HG03039 (cell line): ENCODE results near the gene MRC2.
"Not testable (repeated sequence)": the region's sequence is repeated elsewhere in the genome, so short reads cannot be mapped to it uniquely, and the experiment has no call there.

ENCODE experiments used
- ATAC-seq: cut with Tn5 transposase; IDR thresholded peaks from one replicate; pipeline ENCODE4 v1.9.1; 2021; ENCODE audit warnings: mild to moderate bottlenecking, moderate library complexity; ENCODE audit not compliant: unreplicated experiment

Gene MRC2, protein sequence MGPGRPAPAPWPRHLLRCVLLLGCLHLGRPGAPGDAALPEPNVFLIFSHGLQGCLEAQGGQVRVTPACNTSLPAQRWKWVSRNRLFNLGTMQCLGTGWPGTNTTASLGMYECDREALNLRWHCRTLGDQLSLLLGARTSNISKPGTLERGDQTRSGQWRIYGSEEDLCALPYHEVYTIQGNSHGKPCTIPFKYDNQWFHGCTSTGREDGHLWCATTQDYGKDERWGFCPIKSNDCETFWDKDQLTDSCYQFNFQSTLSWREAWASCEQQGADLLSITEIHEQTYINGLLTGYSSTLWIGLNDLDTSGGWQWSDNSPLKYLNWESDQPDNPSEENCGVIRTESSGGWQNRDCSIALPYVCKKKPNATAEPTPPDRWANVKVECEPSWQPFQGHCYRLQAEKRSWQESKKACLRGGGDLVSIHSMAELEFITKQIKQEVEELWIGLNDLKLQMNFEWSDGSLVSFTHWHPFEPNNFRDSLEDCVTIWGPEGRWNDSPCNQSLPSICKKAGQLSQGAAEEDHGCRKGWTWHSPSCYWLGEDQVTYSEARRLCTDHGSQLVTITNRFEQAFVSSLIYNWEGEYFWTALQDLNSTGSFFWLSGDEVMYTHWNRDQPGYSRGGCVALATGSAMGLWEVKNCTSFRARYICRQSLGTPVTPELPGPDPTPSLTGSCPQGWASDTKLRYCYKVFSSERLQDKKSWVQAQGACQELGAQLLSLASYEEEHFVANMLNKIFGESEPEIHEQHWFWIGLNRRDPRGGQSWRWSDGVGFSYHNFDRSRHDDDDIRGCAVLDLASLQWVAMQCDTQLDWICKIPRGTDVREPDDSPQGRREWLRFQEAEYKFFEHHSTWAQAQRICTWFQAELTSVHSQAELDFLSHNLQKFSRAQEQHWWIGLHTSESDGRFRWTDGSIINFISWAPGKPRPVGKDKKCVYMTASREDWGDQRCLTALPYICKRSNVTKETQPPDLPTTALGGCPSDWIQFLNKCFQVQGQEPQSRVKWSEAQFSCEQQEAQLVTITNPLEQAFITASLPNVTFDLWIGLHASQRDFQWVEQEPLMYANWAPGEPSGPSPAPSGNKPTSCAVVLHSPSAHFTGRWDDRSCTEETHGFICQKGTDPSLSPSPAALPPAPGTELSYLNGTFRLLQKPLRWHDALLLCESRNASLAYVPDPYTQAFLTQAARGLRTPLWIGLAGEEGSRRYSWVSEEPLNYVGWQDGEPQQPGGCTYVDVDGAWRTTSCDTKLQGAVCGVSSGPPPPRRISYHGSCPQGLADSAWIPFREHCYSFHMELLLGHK (N-terminal part only)

DNA sequence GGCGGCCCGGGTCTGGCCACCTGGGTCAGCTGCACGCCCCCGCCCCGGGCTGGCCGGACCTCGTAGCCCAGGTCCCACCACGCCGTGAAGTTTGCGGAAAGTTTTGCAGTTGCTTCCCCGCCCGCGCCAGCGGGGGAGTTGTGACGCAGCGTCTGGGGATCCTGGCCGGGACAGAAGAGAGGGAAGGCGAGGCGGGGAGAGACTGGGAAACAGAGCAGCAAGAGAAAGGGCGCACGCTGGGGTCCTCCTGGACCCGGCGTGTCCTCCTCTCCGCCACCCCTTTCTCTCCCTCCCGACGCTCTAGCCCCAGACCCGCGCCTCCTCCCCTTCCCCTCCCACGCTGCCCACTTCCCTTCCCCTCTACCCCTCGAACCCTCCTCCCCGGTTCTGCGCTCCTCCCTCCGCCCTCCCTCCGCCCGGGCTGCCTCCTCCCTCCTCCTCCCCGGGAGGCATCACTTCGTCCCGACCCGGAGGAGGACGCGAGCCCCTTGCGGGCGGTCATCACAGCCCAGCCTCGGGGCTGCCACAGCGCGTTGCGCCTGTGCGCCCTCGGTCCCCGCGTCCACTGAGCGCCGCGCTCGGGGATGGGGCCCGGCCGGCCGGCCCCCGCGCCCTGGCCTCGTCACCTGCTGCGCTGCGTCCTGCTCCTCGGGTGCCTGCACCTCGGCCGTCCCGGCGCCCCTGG lies at the start of gene MRC2:
TSS of gene MRC2 (plus strand) at position 452 of the 685 bp plus-strand sequence. CDS start at position 585, 133 bp downstream.
- no peak for ATAC-seq

DNA sequence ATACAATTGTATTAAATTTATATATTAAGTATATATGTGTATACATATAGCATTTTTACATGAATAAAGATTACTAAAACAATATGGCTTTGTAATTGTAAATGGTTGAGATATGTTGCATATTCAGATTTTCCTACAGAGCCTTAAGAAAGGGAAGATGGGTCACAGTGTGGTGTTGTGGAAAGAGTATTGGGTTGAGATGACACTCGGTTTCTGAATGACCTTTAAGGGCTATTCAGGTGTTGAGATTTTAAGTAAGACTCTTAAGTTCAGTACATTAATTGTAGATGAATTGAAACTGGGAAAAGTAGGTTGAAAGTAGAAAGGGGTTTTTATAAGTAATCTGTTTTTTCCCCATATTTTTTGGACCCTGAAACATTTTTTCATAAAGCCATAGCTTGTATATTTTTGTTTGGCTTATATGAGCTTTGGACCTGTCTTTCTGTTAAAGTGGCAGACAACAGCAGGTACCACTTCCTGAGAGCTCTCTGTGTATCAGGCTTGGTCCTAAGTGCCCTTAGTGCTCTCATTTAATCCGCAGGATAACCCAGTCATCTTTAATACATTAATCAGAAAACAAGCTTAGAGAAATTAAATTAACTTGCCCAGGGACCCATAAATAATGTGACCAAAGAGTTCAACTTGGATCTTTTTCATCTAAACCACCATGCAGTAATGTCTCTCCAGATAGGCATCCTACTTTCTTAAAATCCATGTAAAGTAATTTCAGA lies 48.5 kb upstream of the MRC2 start:
- ATAC-seq, result no peak

GRCh38 chr17:62580947-62581346 lies 46.5 kb upstream of the MRC2 start:
- no peak for ATAC-seq

GRCh38 chr17:62581764-62582163 lies 45.7 kb upstream of the MRC2 start:
- no peak for ATAC-seq

GRCh38 chr17:62587554-62587953 lies 39.9 kb upstream of the MRC2 start:
- no peak for ATAC-seq

DNA sequence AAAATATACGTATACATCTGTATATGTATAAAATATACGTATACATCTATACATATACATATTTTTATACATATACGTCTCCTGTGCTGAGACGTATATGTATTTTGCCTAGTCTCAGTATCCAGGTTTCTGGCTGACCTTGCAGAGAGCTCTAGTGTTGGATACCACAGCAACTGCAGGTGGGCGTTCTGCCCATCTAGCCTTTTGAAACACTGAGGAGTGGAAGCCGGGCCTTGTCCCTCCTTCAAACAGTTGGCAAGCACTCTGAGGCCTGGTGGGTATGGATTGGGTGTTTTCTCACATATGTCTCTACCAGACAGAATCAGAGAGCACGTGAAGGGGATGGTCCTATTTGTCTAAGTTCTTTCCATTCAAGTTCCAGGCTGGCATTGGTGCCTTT lies 39.4 kb upstream of the MRC2 start:
- ATAC-seq, result no peak

- ATAC-seq, result no peak
Observed at GRCh38 chr17:62591333-62591732, 36.1 kb upstream of the MRC2 start.

DNA sequence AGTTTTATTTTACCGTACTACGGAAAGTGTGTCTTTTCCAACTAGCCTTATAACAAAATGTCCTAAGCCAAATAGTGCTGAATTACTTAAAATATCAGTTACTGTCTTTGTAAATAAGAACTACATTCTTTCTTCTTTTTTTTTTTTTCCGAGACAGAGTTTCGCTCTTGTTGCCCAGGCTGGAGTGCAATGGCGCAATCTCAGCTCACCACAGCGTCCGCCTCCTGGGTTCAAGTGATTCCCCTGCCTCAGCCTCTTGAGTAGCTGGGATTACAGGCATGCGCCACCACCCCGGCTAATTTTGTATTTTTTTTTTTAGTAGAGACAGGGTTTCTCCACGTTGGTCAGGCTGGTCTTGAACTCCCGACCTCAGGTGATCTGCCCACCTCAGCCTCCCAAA lies 35.6 kb upstream of the MRC2 start:
- ATAC-seq, result not testable (repeated sequence)

GRCh38 chr17:62592341-62593099 lies 35.0 kb upstream of the MRC2 start:
- no peak for ATAC-seq

- ATAC-seq, result no peak
Observed at GRCh38 chr17:62595484-62595883, 32.0 kb upstream of the MRC2 start.

DNA sequence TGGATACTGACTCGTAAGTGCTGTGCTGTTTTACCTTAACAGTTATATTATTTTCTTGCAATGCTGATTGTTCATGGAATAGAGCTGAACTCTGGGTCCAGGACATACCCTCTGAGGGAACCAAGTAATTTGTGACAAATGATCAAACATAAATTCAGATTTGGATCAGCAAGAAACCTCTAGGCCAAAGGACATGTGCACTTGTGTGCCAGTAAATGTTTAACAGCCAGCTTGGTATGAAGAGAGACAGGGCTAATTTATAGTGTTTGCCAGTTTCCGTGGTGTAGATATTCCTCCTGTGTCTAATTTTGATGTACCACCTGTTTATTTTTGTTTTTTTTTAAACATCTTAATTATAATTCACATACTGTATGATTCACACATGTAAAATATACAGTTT lies 30.8 kb upstream of the MRC2 start:
- ATAC-seq, result no peak

DNA sequence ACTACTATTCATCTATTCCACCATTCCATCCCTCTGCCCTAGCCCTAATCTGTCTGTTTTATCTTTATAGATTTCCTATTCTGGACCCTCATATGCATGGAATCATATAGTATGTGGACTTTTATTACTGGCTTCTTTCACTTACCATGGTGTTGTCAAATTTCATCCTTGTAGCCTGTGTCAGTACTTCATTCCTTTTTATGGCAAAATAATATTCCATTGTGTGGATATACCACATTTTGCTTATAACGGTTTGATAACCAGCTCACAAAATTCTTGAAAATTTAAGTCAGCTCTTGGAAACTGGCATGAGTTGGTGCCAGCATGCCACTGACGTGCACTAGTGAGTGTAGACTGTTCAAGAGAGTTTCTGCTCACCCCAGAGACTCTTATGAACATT lies 30.3 kb upstream of the MRC2 start:
- no peak for ATAC-seq

DNA sequence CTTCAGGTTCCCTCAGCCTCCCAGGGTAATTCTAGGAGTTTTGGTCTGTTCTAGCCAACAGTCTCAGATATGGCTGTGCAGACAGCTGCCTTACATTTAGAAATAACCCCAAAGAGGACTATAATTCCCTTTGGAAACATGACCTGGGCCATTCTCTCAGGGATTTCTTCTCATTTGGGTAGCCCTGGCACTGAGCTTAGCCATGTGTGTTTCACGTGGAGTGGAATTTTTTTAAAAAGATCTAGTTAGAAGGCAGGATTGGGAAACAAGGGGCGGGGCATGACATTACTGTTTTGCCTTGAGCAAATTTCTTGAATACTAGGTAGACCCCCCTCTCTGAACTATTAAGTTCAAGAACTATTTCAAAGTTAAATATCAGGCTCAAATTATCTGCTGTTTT lies 29.6 kb upstream of the MRC2 start:
- no peak for ATAC-seq

DNA sequence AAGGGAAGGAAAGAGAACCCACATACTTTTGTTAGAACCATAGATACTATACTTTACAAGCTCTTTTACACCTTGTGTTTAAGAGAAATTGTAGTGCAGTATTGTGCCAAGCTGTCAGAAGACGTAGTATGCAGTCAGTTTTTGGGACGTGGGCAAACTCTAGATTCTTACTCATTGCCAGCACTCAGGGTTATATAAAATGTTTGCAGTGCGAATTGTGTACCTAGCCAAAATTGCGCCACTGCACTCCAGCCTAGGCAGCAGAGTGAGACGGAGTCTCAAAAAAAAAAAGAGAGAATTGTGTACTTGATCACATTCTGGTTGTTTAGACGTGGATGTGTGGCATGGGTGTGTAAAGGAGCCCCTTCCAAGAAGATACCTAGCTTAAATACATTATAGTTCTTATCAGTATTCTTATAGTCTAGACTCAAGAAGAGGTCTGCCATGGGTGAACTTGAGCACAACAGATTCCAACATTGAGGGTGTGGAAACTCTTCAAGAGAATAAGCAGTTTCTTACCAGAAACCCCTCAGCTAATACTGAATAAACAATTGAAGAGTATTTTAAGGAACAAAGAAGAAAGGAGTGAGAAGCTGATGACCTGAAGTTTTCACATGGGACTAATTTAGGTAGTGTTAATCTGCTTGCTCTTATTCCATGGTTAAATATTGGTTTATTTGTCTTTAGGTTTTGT lies 27.4 kb upstream of the MRC2 start:
- ATAC-seq, result no peak

- ATAC-seq, result no peak
Observed at GRCh38 chr17:62600805-62601204, 26.7 kb upstream of the MRC2 start.

DNA sequence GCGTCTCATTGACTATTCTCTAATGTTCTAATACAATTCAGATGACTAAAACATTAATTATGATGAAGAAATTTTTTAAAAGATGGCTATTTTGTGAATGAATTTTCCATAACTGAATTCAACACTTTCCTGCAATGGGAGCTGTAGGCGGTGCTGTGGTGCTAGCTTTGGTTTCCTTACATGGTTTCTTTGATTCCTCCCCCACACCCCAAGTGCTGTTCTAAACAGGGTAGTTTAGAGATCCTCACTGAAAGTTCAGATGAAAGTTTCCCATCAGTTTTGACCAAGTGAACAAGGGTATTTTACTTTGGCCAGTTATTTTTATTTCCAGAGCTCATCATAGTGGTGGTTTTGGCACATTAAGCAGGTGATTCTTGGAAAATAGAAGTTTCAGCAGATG lies 26.0 kb upstream of the MRC2 start:
- no peak for ATAC-seq

DNA sequence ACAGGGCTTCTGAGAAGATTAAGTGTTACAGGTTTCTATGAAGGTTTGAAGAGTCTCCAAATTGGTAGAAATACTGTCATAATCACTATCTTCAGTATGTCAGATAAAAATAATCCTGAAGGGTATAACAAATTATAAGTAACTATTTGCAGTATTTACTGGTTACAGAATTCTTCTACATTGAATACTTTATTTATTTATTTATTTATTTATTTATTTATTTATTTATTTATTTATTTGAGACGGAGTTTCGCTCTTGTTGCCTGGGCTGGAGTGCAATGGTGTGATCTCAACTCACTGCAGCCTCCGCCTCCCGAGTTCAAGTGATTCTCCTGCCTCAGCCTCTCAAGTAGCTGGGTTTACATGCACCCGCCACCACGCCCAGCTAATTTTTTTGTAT lies 23.7 kb upstream of the MRC2 start:
- not testable (repeated sequence) for ATAC-seq

DNA sequence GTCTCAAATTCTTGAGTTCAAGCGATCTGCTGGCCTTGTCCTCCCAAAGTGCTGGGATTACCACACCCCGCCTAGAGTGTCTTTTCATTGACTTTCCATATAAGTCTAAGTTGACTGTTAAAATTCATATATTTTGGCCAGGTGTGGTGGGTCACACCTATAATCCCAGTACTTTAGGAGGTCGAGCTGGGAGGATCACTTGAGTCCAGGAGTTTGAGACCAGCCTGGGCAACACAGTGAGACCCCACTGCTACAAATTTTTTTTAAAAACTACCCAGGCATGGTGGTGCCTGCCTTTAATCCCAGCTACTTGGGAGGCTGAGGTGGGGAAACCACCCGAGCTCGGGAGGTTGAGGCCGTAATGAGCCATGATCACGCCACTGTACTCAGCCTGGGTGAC lies 21.9 kb upstream of the MRC2 start:
- no peak for ATAC-seq

- peak; percentile 63 for ATAC-seq
Observed at GRCh38 chr17:62611292-62611691, 16.2 kb upstream of the MRC2 start.
